NCI-H2029 treated with DMSO at 0.1 percent for 48 hours (cell line): ENCODE results near the gene GTF2H2C_2.
"Not testable (repeated sequence)": the region's sequence is repeated elsewhere in the genome, so short reads cannot be mapped to it uniquely, and the experiment has no call there.

Experiments used
- DNase-seq: peaks from one replicate; lab custom pipeline; 2025; lab: John Stamatoyannopoulos, UW

The GTF2H2C_2 gene

DNA sequence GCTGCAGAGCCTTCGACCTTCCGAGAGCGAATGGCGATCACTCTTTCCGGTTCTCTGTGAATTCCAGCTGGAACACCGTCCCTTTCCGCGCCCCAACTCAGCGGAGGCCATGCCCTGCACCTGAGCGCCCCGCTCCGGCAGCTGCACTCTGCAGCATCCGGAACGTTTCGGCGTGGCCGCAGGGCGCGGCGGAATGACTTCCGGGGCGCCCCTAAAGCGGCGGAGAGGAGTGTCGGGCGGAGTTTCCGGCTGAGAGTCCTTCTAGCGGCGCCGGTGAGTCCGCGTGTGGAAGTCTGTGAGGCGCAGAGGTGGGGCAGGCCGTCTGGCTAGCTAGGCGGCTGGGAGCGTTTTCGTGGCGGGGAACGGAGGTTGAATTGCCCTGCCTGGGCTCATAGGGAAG lies at the start of gene GTF2H2C_2:
GTF2H2C_2 (plus strand) TSS at position 252 of the 400 bp plus-strand sequence.
- DNase-seq = not testable (repeated sequence)

GRCh38 chr5:70400984-70401686 lies 14.0 kb upstream of the GTF2H2C_2 start:
- DNase-seq = not testable (repeated sequence)

- not testable (repeated sequence) for DNase-seq
Measured at GRCh38 chr5:70421322-70421721, 6.2 kb downstream of the GTF2H2C_2 start.

GRCh38 chr5:70423215-70423614 lies 8.0 kb downstream of the GTF2H2C_2 start:
- not testable (repeated sequence) for DNase-seq

GRCh38 chr5:70438518-70438917 lies 23.4 kb downstream of the GTF2H2C_2 start:
- not testable (repeated sequence) for DNase-seq

GRCh38 chr5:70449565-70449964 lies 34.4 kb downstream of the GTF2H2C_2 start:
- DNase-seq = not testable (repeated sequence)

DNA sequence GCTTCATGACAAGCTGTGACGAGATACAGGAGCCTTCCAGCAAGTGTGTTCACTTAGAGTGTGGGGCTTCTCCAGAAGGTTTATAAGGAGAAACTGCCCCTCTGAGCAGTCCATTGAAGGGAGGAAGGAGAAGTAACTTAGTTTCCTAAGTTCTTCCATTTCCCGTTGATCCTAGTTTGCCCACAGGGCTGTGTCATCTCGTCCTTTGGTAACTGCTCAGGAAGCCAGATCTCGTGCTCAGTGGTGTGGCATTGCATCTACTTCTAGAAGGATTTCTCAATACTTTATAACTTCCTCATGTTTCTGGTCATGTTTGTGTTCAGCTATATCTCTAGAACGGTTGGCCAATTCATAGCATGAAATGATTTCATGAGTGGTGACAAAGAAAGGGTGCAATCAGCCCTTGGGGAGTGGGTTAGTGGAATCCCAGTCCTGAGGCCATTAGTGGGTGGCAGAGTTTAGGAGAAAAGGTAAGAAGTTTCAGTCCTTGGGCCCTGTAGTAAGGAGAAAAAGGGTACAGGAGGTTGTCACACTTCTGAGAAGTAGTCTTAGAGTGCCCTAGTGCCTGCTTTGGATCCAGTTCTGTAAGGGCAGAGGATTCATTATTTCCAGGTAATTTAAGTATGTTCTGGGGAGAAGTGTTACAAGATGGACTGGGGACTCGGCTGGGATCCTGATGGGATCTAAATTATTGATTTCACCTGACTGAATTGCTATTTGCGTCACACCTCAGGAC lies 36.2 kb downstream of the GTF2H2C_2 start:
- not testable (repeated sequence) for DNase-seq

GRCh38 chr5:70457093-70457492 lies 41.9 kb downstream of the GTF2H2C_2 start:
- DNase-seq = not testable (repeated sequence)

DNA sequence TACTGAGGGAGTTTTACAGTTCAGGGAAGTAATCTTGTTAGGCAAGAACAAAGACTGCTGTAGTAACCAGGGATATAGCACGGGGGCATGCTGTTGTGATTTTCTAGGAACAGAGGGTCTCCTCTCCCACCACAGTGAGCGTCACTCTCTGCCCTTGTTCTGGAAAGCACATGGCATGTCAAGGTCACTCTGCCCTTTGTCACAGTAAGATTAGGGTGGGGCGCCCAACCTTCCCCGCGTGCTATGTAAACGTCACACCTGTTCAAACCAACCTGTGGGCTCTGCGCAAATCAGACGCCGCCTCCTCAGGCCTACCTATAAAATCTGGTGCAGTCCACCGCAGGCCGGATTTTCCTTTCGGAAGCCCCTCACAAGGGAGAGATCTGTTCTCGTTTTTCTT lies 44.0 kb downstream of the GTF2H2C_2 start:
- not testable (repeated sequence) for DNase-seq

GRCh38 chr5:70461984-70462383 lies 46.8 kb downstream of the GTF2H2C_2 start:
- not testable (repeated sequence) for DNase-seq

- not testable (repeated sequence) for DNase-seq
Measured at GRCh38 chr5:70464019-70464637, 49.0 kb downstream of the GTF2H2C_2 start.

DNA sequence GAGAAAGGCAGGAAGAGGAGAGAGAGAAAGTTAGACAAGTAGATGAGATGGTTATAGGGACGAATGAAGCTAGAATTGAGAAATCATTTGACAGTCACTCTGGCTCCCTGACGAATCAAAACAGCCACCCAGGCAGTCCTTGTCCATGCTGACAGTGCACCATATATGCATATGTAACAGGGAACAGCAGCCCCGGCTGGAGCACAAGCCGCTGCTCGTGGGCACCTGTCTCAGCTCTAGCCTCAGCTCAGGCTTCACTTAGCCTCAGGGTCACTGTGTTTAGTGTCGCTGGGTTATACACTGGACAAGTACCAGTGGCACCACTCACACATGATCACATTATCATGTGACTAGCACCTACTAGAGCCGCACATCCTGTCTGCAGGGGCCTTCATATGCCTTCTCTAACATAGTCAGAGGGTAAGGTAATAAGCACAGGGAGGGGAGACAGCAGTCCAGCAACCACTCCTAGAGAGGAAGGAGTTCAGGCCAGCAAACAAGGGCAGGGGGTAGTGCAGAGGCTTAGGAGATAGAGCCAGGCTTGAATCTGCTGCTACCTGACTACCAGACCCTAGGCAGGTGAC lies 54.9 kb downstream of the GTF2H2C_2 start:
- DNase-seq = not testable (repeated sequence)
